ENCODE results near the gene PIK3CB. TPM values are rescaled to one million over a fixed set of nuclear protein-coding genes. Genes with fewer than 3 reads are reported as not detected.

The PIK3CB gene
- polyA plus RNA-seq, 3 donors = 14.1 to 33.6 (median 20.4) TPM

- no CpG with 5 or more reads among the region's 1 CpG for WGBS (ENCODE audit: insufficient coverage)
- Histone ChIP-seq H3K4me3 (replicated peaks in 1 of 3; ENCODE audit: low read depth in 2 of 3, low read length in 3 of 3) (no peak overlapping the region), H3K4me2 (replicated peaks; ENCODE audit: extremely low read depth, low read length, poor library complexity, severe bottlenecking) (no peak overlapping the region), H3K9ac (ENCODE audit: insufficient read depth, low read length, poor library complexity, severe bottlenecking) (no peak overlapping the region), H3K27me3 (ENCODE audit: control insufficient read depth in 2 of 2, insufficient read depth in 2 of 2, low read length in 2 of 2) (no peaks in the 10 kb centered on the region), H3K27ac (ENCODE audit: low read depth in 1 of 2, low read length in 2 of 2) (no peak overlapping the region), H3K4me1 (ENCODE audit: control insufficient read depth in 1 of 2, insufficient read depth in 2 of 2, low read length in 2 of 2) (no peaks in the 10 kb centered on the region), H2AFZ (ENCODE audit: insufficient read depth, low read depth, low read length, poor library complexity, severe bottlenecking) (no peak overlapping the region), H3K9me3 (replicated peaks in 1 of 2; ENCODE audit: control insufficient read depth in 1 of 2, insufficient read depth in 1 of 2, low read length in 2 of 2) (no peaks in the 10 kb centered on the region), H3K79me2 (ENCODE audit: insufficient read depth, low read length) (no peaks in the 10 kb centered on the region), H4K20me1 (ENCODE audit: insufficient read depth, low read length) (peaks cover 4% of the 10 kb centered on the region), H3K36me3 (replicated peaks in 1 of 2; ENCODE audit: control insufficient read depth in 1 of 2, insufficient read depth in 2 of 2, low read length in 2 of 2) (peaks cover 52 to 80% of the 10 kb centered on the region in 2 donors)
- no peak overlapping the region for H3K27ac Mint-ChIP-seq
- H3K9me3 Mint-ChIP-seq = peaks cover 0 to 3% (median 0%) of the 10 kb centered on the region in 7 donors
- H3K36me3 Mint-ChIP-seq = peaks cover 53 to 60% of the 10 kb centered on the region in 2 donors
- no peaks in the 10 kb centered on the region for H3K27me3 Mint-ChIP-seq (ENCODE audit: low read depth in 3 of 3)
- H3K4me1 Mint-ChIP-seq = no peaks in the 10 kb centered on the region
- intact Hi-C loops (cut with micrococcal nuclease) = loop anchor here (5.0 to 10.0 kb wide), 2 partner anchors 102 to 225 kb away; partner anchors contain the start of gene CEP70 (in 1 of the 2)
- TF ChIP-seq CTCF (IDR thresholded peaks at IDR 0.05) = no peak
- H3K4me3 Mint-ChIP-seq = no peak overlapping the region
- DNase-seq = no peak
Measured at GRCh38 chr3:138696666-138697370, 137.9 kb downstream of the PIK3CB start.

DNA sequence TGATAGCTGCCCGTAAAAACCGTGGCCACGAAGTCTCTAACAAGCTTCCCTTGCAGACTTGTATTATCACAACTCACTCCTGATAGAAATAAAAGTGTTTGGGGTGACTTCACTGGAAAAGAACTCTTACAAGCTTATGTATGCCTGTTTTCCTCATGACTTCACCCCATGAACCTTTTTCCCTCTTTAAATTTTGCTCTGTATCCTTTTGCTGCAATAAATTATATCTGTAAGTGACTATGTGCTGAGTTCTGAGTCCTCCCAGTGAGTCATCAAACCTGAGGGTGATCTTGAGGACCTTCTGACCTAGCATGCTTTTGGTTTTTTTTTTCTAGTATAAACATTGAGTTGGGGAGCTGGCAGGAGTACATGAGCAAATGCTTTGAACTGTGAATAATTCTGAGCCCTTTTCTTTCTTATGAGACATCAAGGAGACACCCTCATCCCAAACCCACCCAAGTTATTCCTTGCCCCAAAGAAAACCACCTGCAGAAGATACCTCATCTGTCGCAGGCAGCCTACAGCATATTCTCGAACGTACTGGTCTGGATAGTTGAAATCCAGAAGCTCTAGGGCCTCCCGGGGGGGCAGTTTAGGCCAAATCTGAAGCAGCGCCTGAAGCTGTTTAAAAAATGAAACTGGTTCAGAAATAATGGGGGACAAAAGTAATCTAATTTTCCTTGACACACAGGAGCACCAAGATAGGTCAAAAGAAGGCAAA, 140.3 kb downstream of the PIK3CB start:
- no peaks in the 10 kb centered on the region for H3K4me1 ChIP-seq (ENCODE audit: control insufficient read depth in 1 of 2, insufficient read depth in 2 of 2, low read length in 2 of 2)
- H3K4me3 ChIP-seq (replicated peaks in 1 of 3; ENCODE audit: low read depth in 2 of 3, low read length in 3 of 3) = no peak overlapping the region
- H3K27ac ChIP-seq (ENCODE audit: low read depth in 1 of 2, low read length in 2 of 2) = no peak overlapping the region
- peaks cover 44 to 83% of the 10 kb centered on the region in 2 donors for H3K36me3 ChIP-seq (replicated peaks in 1 of 2; ENCODE audit: control insufficient read depth in 1 of 2, insufficient read depth in 2 of 2, low read length in 2 of 2)
- H3K27me3 ChIP-seq (ENCODE audit: control insufficient read depth in 2 of 2, insufficient read depth in 2 of 2, low read length in 2 of 2) = no peaks in the 10 kb centered on the region
- H3K27me3 Mint-ChIP-seq (ENCODE audit: low read depth in 3 of 3) = no peaks in the 10 kb centered on the region
- H3K9ac ChIP-seq (ENCODE audit: insufficient read depth, low read length, poor library complexity, severe bottlenecking) = no peak overlapping the region
- no peaks in the 10 kb centered on the region for H3K79me2 ChIP-seq (ENCODE audit: insufficient read depth, low read length)
- H3K4me1 Mint-ChIP-seq = no peaks in the 10 kb centered on the region
- WGBS (ENCODE audit: insufficient coverage) = no CpG with 5 or more reads among the region's 8 CpGs
- no peaks in the 10 kb centered on the region for H3K9me3 ChIP-seq (replicated peaks in 1 of 2; ENCODE audit: control insufficient read depth in 1 of 2, insufficient read depth in 1 of 2, low read length in 2 of 2)
- peaks cover 0 to 3% (median 0%) of the 10 kb centered on the region in 7 donors for H3K9me3 Mint-ChIP-seq
- intact Hi-C loops (cut with micrococcal nuclease) = loop anchor here (5.0 to 10.0 kb wide), 2 partner anchors 100 to 228 kb away; partner anchors contain the start of gene CEP70 (in 1 of the 2)
- H2AFZ ChIP-seq (ENCODE audit: insufficient read depth, low read depth, low read length, poor library complexity, severe bottlenecking) = no peak overlapping the region
- no peak overlapping the region for H3K4me3 Mint-ChIP-seq
- peaks cover 9% of the 10 kb centered on the region for H4K20me1 ChIP-seq (ENCODE audit: insufficient read depth, low read length)
- peaks cover 55 to 60% of the 10 kb centered on the region in 2 donors for H3K36me3 Mint-ChIP-seq
- TF ChIP-seq CTCF (IDR thresholded peaks at IDR 0.05) = no peak
- H3K4me2 ChIP-seq (replicated peaks; ENCODE audit: extremely low read depth, low read length, poor library complexity, severe bottlenecking) = no peak overlapping the region
- H3K27ac Mint-ChIP-seq = peak overlapping the region in 2 of 7 donors; percentile 61 to 70
- no peak for DNase-seq

Data from CD14-positive monocyte (primary cell).